HUES64 (cell line): ENCODE results near the gene S100A12. TPM values are rescaled to one million over a fixed set of nuclear protein-coding genes. Genes with fewer than 3 reads are reported as not detected.
"Not testable (repeated sequence)": the region's sequence is repeated elsewhere in the genome, so short reads cannot be mapped to it uniquely, and the experiment has no call there.

ENCODE experiments used
- H3K27ac ChIP-seq: 2 replicates; pipeline ENCODE4 v1.7.0; 2013; ENCODE audit warnings: low read depth, low read length, inconsistent platforms
- H3K27me3 ChIP-seq: 2 replicates; pipeline ENCODE4 v1.6.1; 2013; ENCODE audit warnings: mild to moderate bottlenecking, low read length; ENCODE audit not compliant: insufficient read depth
- H3K36me3 ChIP-seq: 2 replicates; pipeline ENCODE4 v1.6.1; 2013; ENCODE audit warnings: mild to moderate bottlenecking, low read length; ENCODE audit not compliant: insufficient read depth
- H3K4me1 ChIP-seq: 2 replicates; pipeline ENCODE4 v1.6.1; 2013; ENCODE audit warnings: mild to moderate bottlenecking, low read length, moderate library complexity; ENCODE audit not compliant: insufficient read depth
- H3K4me3 ChIP-seq: 2 replicates; pipeline ENCODE4 v1.5.1; 2013; ENCODE audit warnings: mild to moderate bottlenecking, low read length, moderate library complexity
- H3K9ac ChIP-seq: 2 replicates; pipeline ENCODE4 v1.6.1; 2013; ENCODE audit warnings: mild to moderate bottlenecking, low read depth, low read length
- H3K9me3 ChIP-seq: 2 replicates; pipeline ENCODE4 v1.6.1; 2013; ENCODE audit warnings: low read depth, low read length; ENCODE audit not compliant: insufficient read depth
- WGBS: fragments of 150-250, 120-280 bp; methylation state at CpG from one replicate; pipeline ENCODE4 v1.1.7; 2013; ENCODE audit warnings: missing lambda C conversion rate; 5-methylcytosine and 5-hydroxymethylcytosine counted together
- polyA plus RNA-seq, 2 experiments: library from polyadenylated mRNA; stranded (reverse); fragments of 50-300 nt; gene quantifications; one replicate each; pipeline ENCODE4 v1.2.3, GENCODE V29; 2013

The S100A12 gene
- not detected for polyA plus RNA-seq (2013, experiment 1 of 2)
- not detected for polyA plus RNA-seq (2013, experiment 2 of 2)

- no peaks in the 10 kb centered on the region for H3K36me3 ChIP-seq
- no peaks in the 10 kb centered on the region for H3K27me3 ChIP-seq
- H3K9me3 ChIP-seq = 0 out of 2 replicates have a peak, but pooled peaks cover 3% of the 10 kb centered on the region
- H3K27ac ChIP-seq = no peak within 1 kb of the TSS
- no peak within 1 kb of the TSS for H3K9ac ChIP-seq
- H3K4me1 ChIP-seq = no peaks in the 10 kb centered on the region
- H3K4me3 ChIP-seq = no peak within 1 kb of the TSS
- WGBS = 89% methylated on average over 1 of the region's 1 CpG
Observed at GRCh38 chr1:153375511-153375910, at the start of gene S100A12. Gene S100A12 (minus strand): TSS chr1:153375621. CDS start chr1:153374592, 1,029 bp downstream.

- peaks cover 6% of the 10 kb centered on the region; the same call in 1 of the 2 replicates for H3K27me3 ChIP-seq
- no peak overlapping the region for H3K27ac ChIP-seq
- 5% methylated on average over 5 of the region's 6 CpGs for WGBS
- H3K36me3 ChIP-seq = no peaks in the 10 kb centered on the region
- no peaks in the 10 kb centered on the region for H3K4me1 ChIP-seq
- no peak overlapping the region for H3K9ac ChIP-seq
- H3K9me3 ChIP-seq = no peaks in the 10 kb centered on the region
- no peak overlapping the region for H3K4me3 ChIP-seq
Observed at GRCh38 chr1:153422450-153423068, 47.1 kb upstream of the S100A12 start.

GRCh38 chr1:153420306-153420705, 44.9 kb upstream of the S100A12 start:
- peaks cover 4% of the 10 kb centered on the region; the same call in 1 of the 2 replicates for H3K27me3 ChIP-seq
- no peaks in the 10 kb centered on the region for H3K36me3 ChIP-seq
- H3K9me3 ChIP-seq = no peaks in the 10 kb centered on the region
- H3K4me1 ChIP-seq = no peaks in the 10 kb centered on the region
- no peak overlapping the region for H3K4me3 ChIP-seq
- no peak overlapping the region for H3K27ac ChIP-seq
- no peak overlapping the region for H3K9ac ChIP-seq
- WGBS = 75% methylated on average over 2 of the region's 2 CpGs

- H3K9me3 ChIP-seq, H3K27me3 ChIP-seq, H3K27ac ChIP-seq, H3K4me3 ChIP-seq, H3K36me3 ChIP-seq, H3K9ac ChIP-seq, H3K4me1 ChIP-seq: not testable (repeated sequence)
- 56% methylated on average over 2 of the region's 2 CpGs for WGBS
Observed at GRCh38 chr1:153419436-153419793, 44.0 kb upstream of the S100A12 start.

GRCh38 chr1:153418758-153419435, 43.5 kb upstream of the S100A12 start:
- not testable (repeated sequence) for H3K9me3 ChIP-seq, H3K27ac ChIP-seq, H3K36me3 ChIP-seq, H3K4me3 ChIP-seq, H3K27me3 ChIP-seq, H3K9ac ChIP-seq, H3K4me1 ChIP-seq
- WGBS = 78% methylated on average over 7 of the region's 7 CpGs

GRCh38 chr1:153417136-153417888, 41.9 kb upstream of the S100A12 start:
- H3K9me3 ChIP-seq = no peaks in the 10 kb centered on the region
- no peaks in the 10 kb centered on the region for H3K36me3 ChIP-seq
- H3K27me3 ChIP-seq = no peaks in the 10 kb centered on the region; the same call in 1 of the 2 replicates
- H3K27ac ChIP-seq = no peak overlapping the region
- 85% methylated on average over 12 of the region's 12 CpGs for WGBS
- H3K4me3 ChIP-seq = no peak overlapping the region
- no peaks in the 10 kb centered on the region for H3K4me1 ChIP-seq
- H3K9ac ChIP-seq = no peak overlapping the region

GRCh38 chr1:153415850-153416570, 40.6 kb upstream of the S100A12 start, which contains the start of gene S100A7A:
Gene S100A7A (plus strand): TSS chr1:153416520. CDS start chr1:153418083, 1,563 bp downstream.
- Histone ChIP-seq H3K4me3 (no peak within 1 kb of the TSS), H3K27me3 (no peaks in the 10 kb centered on the region; the same call in 1 of the 2 replicates), H3K36me3 (no peaks in the 10 kb centered on the region), H3K9ac (no peak within 1 kb of the TSS), H3K4me1 (no peaks in the 10 kb centered on the region), H3K9me3 (no peaks in the 10 kb centered on the region), H3K27ac (no peak within 1 kb of the TSS)
- 82% methylated on average over 6 of the region's 6 CpGs for WGBS

GRCh38 chr1:153413961-153414360, 38.5 kb upstream of the S100A12 start:
- not testable (repeated sequence) for H3K27ac ChIP-seq, H3K9me3 ChIP-seq, H3K9ac ChIP-seq, H3K4me3 ChIP-seq, H3K36me3 ChIP-seq, H3K27me3 ChIP-seq, H3K4me1 ChIP-seq

GRCh38 chr1:153407274-153407673, 31.9 kb upstream of the S100A12 start:
- H3K4me3 ChIP-seq, H3K36me3 ChIP-seq, H3K27ac ChIP-seq, H3K9ac ChIP-seq, H3K4me1 ChIP-seq, H3K9me3 ChIP-seq: not testable (repeated sequence)
- WGBS = 69% methylated on average over 11 of the region's 11 CpGs
- peaks cover 14% of the 10 kb centered on the region for H3K27me3 ChIP-seq

GRCh38 chr1:153405825-153406599, 30.6 kb upstream of the S100A12 start:
- not testable (repeated sequence) for H3K27ac ChIP-seq, H3K36me3 ChIP-seq, H3K9ac ChIP-seq, H3K4me3 ChIP-seq, H3K4me1 ChIP-seq, H3K9me3 ChIP-seq
- 87% methylated on average over 6 of the region's 6 CpGs for WGBS
- peaks cover 14% of the 10 kb centered on the region for H3K27me3 ChIP-seq
